Activated naive CD8-positive, alpha-beta T cell treated with anti-CD3 and anti-CD28 coated beads, Interleukin-2, amount 50 U/mL, for 24 hours (primary cell): ENCODE measurements around the gene POLR1C.
A peak's percentile ranks its signal among the peaks of the same experiment; 100 is the strongest.
"Not testable (repeated sequence)": the region's sequence is repeated elsewhere in the genome, so short reads cannot be mapped to it uniquely, and the experiment has no call there.

Experiments
- ATAC-seq: fragments of 150-1000 bp; cut with Tn5 transposase; one replicate; pipeline ENCODE4 v1.10.0; 2021
- DNase-seq: peaks from one replicate; pipeline ENCODE4 v3.0.0; 2021
- H3K27ac Mint-ChIP-seq: one replicate; pipeline ENCODE4 v1.8.0; 2021; ENCODE audit warnings: mild to moderate bottlenecking, mixed read lengths
- H3K27me3 Mint-ChIP-seq: one replicate; pipeline ENCODE4 v1.8.0; 2021; ENCODE audit warnings: mixed read lengths
- H3K36me3 Mint-ChIP-seq: one replicate; pipeline ENCODE4 v1.8.0; 2021; ENCODE audit warnings: low read depth, mixed read lengths
- H3K4me1 Mint-ChIP-seq: one replicate; pipeline ENCODE4 v1.8.0; 2021; ENCODE audit warnings: mixed read lengths
- H3K4me3 Mint-ChIP-seq: one replicate; pipeline ENCODE4 v1.8.0; 2021; ENCODE audit warnings: mild to moderate bottlenecking, moderate library complexity, mixed read lengths
- H3K9me3 Mint-ChIP-seq: one replicate; pipeline ENCODE4 v1.8.0; 2021; ENCODE audit warnings: mixed read lengths

Gene POLR1C

DNA sequence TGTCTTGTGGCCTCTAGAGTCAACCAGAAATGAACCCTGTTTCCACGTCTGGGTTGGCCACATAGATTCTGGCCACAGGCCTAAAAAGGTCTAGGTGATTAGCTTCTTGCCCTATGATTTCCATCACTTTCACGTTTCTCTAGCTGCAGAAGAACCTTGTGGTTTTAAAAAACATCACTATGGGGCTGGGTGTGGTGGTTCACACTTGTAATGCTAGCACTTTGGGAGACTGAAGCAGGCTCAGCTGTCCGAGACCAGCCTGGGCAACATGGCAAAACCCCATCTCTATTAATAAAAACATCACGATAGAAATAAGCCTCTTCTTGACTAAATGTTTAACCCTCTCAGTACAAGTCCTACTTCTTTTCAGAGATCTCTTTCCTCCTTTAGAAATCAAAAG, 27.6 kb downstream of the POLR1C start:
- H3K27me3 Mint-ChIP-seq: no peaks in the 10 kb centered on the region
- peaks cover 57% of the 10 kb centered on the region for H3K36me3 Mint-ChIP-seq
- no peak overlapping the region for H3K27ac Mint-ChIP-seq
- H3K4me1 Mint-ChIP-seq: no peaks in the 10 kb centered on the region
- H3K9me3 Mint-ChIP-seq: no peaks in the 10 kb centered on the region
- no peak overlapping the region for H3K4me3 Mint-ChIP-seq
- DNase-seq (no peak), ATAC-seq (no peak)

DNA sequence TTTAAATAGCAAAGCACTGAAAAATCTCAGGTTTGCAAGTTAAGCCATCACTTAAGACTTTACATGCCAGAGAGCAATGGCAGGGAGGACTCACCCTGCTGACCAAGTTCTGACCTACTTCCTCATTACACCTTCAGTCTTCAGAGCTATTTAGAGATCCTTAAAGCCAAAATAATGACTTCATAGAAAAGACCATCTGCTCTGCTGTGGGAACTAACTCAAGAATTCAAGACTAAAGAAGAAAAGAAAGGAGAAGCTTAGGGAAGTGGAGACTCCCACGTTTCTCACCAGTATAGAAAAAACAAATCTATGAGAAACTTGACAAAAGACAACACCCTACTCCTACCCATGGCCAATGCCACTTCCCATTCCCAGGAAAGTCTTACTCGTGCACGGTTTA, 30.3 kb downstream of the POLR1C start:
- peaks cover 59% of the 10 kb centered on the region for H3K36me3 Mint-ChIP-seq
- H3K27me3 Mint-ChIP-seq: no peaks in the 10 kb centered on the region
- no peak for ATAC-seq
- H3K4me1 Mint-ChIP-seq: no peaks in the 10 kb centered on the region
- H3K27ac Mint-ChIP-seq: no peak overlapping the region
- no peak overlapping the region for H3K4me3 Mint-ChIP-seq
- DNase-seq: no peak
- no peaks in the 10 kb centered on the region for H3K9me3 Mint-ChIP-seq

DNA sequence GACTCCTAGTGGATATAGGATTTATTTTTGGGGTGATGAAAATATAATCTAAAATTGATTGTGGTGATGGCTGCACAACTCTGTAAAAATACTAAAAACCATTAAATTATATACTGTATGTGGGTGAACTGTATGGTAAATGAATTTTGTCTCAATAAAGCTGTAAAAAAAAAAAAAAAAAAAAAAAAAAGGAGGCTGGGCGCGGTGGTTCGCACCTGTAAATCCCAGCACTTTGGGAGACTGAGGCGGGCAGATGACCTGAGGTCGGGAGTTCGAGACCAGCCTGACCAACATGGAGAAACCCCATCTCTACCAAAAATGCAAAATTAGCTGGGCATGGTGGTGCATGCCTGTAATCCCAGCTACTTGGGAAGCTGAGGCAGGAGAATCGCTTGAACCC, 40.7 kb downstream of the POLR1C start:
- not testable (repeated sequence) for H3K27me3 Mint-ChIP-seq, H3K4me1 Mint-ChIP-seq, H3K4me3 Mint-ChIP-seq, H3K27ac Mint-ChIP-seq, H3K9me3 Mint-ChIP-seq, ATAC-seq, DNase-seq
- peaks cover 77% of the 10 kb centered on the region for H3K36me3 Mint-ChIP-seq

DNA sequence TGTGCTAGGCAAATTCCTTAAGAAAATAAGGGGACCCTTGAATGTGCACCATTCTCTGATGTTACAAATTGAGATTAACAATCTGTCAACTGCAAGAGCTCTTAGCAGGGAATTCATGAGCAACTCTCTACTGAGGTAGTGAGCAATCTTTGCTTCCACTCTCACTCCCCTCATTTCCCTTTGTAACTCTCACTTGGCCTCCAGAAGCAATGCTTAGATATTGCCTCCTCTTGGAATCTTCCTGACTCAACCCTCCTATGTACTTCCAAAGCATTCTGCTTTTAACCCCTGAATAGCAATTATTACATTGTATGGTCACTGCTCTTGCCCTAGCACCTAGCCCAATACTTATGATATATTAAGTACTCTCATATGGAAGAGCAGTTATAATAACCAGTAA, 42.4 kb downstream of the POLR1C start:
- Mint-ChIP-seq H3K27me3 (no peaks in the 10 kb centered on the region), H3K36me3 (peaks cover 70% of the 10 kb centered on the region), H3K4me3 (no peak overlapping the region), H3K9me3 (no peaks in the 10 kb centered on the region), H3K27ac (no peak overlapping the region), H3K4me1 (no peaks in the 10 kb centered on the region)
- no peak for DNase-seq
- no peak for ATAC-seq

DNA sequence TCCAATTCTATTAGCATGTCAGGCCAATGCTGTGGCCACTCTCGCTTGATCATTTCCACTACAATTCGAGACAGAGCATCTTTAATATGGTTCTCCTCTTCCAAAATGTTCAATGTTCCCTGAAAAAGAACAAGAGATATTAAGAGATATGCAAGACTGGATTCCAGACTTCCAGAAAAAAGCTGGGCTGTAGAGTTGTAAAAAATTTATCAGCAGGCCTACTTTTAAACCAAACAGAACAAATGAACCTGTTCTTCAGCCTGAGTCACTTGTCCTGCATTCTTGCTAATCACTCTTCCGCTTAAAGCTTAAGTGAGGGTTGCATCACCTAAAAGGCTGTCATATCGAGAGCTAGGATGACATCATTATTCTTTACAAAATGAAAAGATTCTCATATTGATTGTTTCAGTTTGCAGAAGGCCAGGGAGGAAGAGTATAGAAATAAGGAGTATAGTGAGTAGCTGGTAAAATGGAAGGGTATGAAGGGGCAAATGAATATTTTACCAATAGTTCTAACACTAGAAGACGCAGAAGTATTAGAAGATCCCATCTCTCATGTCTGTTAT, 54.1 kb downstream of the POLR1C start:
- Mint-ChIP-seq H3K4me3 (no peak overlapping the region), H3K9me3 (no peaks in the 10 kb centered on the region), H3K36me3 (peaks cover 59% of the 10 kb centered on the region), H3K27me3 (no peaks in the 10 kb centered on the region), H3K4me1 (peaks cover 30% of the 10 kb centered on the region), H3K27ac (peak overlapping the region; percentile 83)
- ATAC-seq: peak; percentile 20
- DNase-seq: no peak
